OCI-LY3 (cell line): ENCODE data around the gene P2RY6.

Source experiments
- H2AFZ ChIP-seq: fragments of 200-600, 300-600 bp; shearing (Covaris generic); 2 replicates; pipeline ENCODE4 v1.6.0; 2014; ENCODE audit warnings: antibody characterized with exemption, low read depth, low read length
- H3K27ac ChIP-seq: fragments of 200-600, 300-600 bp; sonication (generic); 2 replicates; pipeline ENCODE4 v1.5.1; 2014; ENCODE audit warnings: mild to moderate bottlenecking, low read length, moderate library complexity, mixed read lengths
- H3K27me3 ChIP-seq: fragments of 200-600, 300-600 bp; sonication (generic); 2 replicates; pipeline ENCODE4 v1.6.1; 2014; ENCODE audit warnings: low read depth, low read length, mixed read lengths
- H3K36me3 ChIP-seq: fragments of 200-600, 300-600 bp; sonication (generic); replicated peaks from 2 replicates; pipeline ENCODE3; 2014; ENCODE audit warnings: low read depth, low read length, mixed read lengths
- H3K4me1 ChIP-seq: fragments of 300-600, 200-600 bp; sonication (generic); 2 replicates; pipeline ENCODE4 v1.6.1; 2014; ENCODE audit warnings: low read length, mixed read lengths
- H3K4me2 ChIP-seq: fragments of 200-600, 300-600 bp; sonication (generic); 2 replicates; pipeline ENCODE4 v1.6.1; 2014; ENCODE audit warnings: low read length, mixed read lengths
- H3K4me3 ChIP-seq: fragments of 300-600, 200-600 bp; sonication (generic); 2 replicates; pipeline ENCODE4 v1.5.1; 2014; ENCODE audit warnings: antibody characterized with exemption, mild to moderate bottlenecking, low read length, moderate library complexity
- H3K79me2 ChIP-seq: fragments of 300-600, 200-600 bp; shearing (Covaris generic); 2 replicates; pipeline ENCODE4 v1.6.1; 2014; ENCODE audit warnings: mild to moderate bottlenecking, low read length, mixed read lengths
- H3K9ac ChIP-seq: fragments of 300-600, 200-600 bp; shearing (Covaris generic); 2 replicates; pipeline ENCODE4 v1.6.0; 2014; ENCODE audit warnings: mild to moderate bottlenecking, low read length, moderate library complexity
- H3K9me3 ChIP-seq: fragments of 200-600, 300-600 bp; shearing (Covaris generic); 2 replicates; pipeline ENCODE4 v1.6.1; 2014; ENCODE audit warnings: low read length, mixed read lengths; ENCODE audit not compliant: insufficient read depth
- H4K20me1 ChIP-seq: fragments of 200-600, 300-600 bp; sonication (generic); 2 replicates; pipeline ENCODE4 v1.6.1; 2016; ENCODE audit warnings: low read length, mixed read lengths; ENCODE audit not compliant: insufficient read depth
- EZH2phosphoT487 ChIP-seq: fragments of 200-600 bp; shearing (Covaris generic); IDR thresholded peaks from 2 replicates; pipeline ENCODE4 v1.6.1; 2018; ENCODE audit warnings: antibody characterized with exemption, mixed run types, low read depth
- TF ChIP-seq, protein P1 (sequence below): fragments of 200-600, 300-600 bp; sonication (generic); IDR thresholded peaks from 2 replicates; pipeline ENCODE4 v1.5.1; 2014; ENCODE audit warnings: antibody characterized with exemption, low read length, low read depth

Gene P2RY6

GRCh38 chr11:73288873-73289707 is 17.0 kb downstream of the P2RY6 start:
- peaks cover 95% of the 10 kb centered on the region for H3K79me2 ChIP-seq
- peak overlapping the region; percentile 95 for H3K27ac ChIP-seq
- H3K36me3 ChIP-seq, result peaks cover 17% of the 10 kb centered on the region
- H3K4me2 ChIP-seq, result peak overlapping the region; percentile 82
- peak overlapping the region; percentile 59 for H3K4me3 ChIP-seq
- H3K27me3 ChIP-seq, result no peaks in the 10 kb centered on the region
- peak overlapping the region; percentile 76 for H3K9ac ChIP-seq
- no peaks in the 10 kb centered on the region for H3K9me3 ChIP-seq
- H4K20me1 ChIP-seq, result peaks cover 39% of the 10 kb centered on the region
- H2AFZ ChIP-seq, result no peak overlapping the region
- TF ChIP-seq, protein P1, sequence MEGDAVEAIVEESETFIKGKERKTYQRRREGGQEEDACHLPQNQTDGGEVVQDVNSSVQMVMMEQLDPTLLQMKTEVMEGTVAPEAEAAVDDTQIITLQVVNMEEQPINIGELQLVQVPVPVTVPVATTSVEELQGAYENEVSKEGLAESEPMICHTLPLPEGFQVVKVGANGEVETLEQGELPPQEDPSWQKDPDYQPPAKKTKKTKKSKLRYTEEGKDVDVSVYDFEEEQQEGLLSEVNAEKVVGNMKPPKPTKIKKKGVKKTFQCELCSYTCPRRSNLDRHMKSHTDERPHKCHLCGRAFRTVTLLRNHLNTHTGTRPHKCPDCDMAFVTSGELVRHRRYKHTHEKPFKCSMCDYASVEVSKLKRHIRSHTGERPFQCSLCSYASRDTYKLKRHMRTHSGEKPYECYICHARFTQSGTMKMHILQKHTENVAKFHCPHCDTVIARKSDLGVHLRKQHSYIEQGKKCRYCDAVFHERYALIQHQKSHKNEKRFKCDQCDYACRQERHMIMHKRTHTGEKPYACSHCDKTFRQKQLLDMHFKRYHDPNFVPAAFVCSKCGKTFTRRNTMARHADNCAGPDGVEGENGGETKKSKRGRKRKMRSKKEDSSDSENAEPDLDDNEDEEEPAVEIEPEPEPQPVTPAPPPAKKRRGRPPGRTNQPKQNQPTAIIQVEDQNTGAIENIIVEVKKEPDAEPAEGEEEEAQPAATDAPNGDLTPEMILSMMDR, result peak; percentile 98
- TF ChIP-seq EZH2phosphoT487, result no peak
- peaks cover 48% of the 10 kb centered on the region for H3K4me1 ChIP-seq

- peaks cover 53% of the 10 kb centered on the region for H4K20me1 ChIP-seq
- TF ChIP-seq, protein P1, result no peak
- TF ChIP-seq EZH2phosphoT487, result no peak
- H2AFZ ChIP-seq, result no peak overlapping the region
- H3K27ac ChIP-seq, result no peak overlapping the region
- no peak overlapping the region for H3K9ac ChIP-seq
- H3K27me3 ChIP-seq, result no peaks in the 10 kb centered on the region
- no peak overlapping the region for H3K4me3 ChIP-seq
- H3K36me3 ChIP-seq, result peaks cover 18% of the 10 kb centered on the region
- no peaks in the 10 kb centered on the region for H3K9me3 ChIP-seq
- H3K4me1 ChIP-seq, result peaks cover 59% of the 10 kb centered on the region
- H3K4me2 ChIP-seq, result no peak overlapping the region
- H3K79me2 ChIP-seq, result peaks cover 84% of the 10 kb centered on the region
Measured at GRCh38 chr11:73290536-73290935, 18.4 kb downstream of the P2RY6 start.

GRCh38 chr11:73291196-73291595 is 19.1 kb downstream of the P2RY6 start:
- Histone ChIP-seq H4K20me1 (peaks cover 57% of the 10 kb centered on the region), H3K27me3 (no peaks in the 10 kb centered on the region), H3K27ac (no peak overlapping the region), H2AFZ (no peak overlapping the region), H3K79me2 (peaks cover 78% of the 10 kb centered on the region), H3K9me3 (no peaks in the 10 kb centered on the region), H3K4me1 (peaks cover 56% of the 10 kb centered on the region), H3K4me2 (no peak overlapping the region), H3K9ac (no peak overlapping the region), H3K4me3 (no peak overlapping the region), H3K36me3 (peaks cover 22% of the 10 kb centered on the region)
- TF ChIP-seq, protein P1, result no peak
- TF ChIP-seq EZH2phosphoT487, result no peak

- TF ChIP-seq, protein P1, result no peak
- TF ChIP-seq EZH2phosphoT487, result no peak
- Histone ChIP-seq H3K36me3 (peaks cover 29% of the 10 kb centered on the region), H2AFZ (no peak overlapping the region), H4K20me1 (peaks cover 65% of the 10 kb centered on the region), H3K9ac (no peak overlapping the region), H3K27ac (no peak overlapping the region), H3K4me2 (no peak overlapping the region), H3K79me2 (peaks cover 78% of the 10 kb centered on the region), H3K27me3 (no peaks in the 10 kb centered on the region), H3K4me1 (peaks cover 49% of the 10 kb centered on the region), H3K4me3 (no peak overlapping the region), H3K9me3 (no peaks in the 10 kb centered on the region)
Measured at GRCh38 chr11:73291781-73292524, 19.8 kb downstream of the P2RY6 start.
